Neural crest cell (in vitro differentiated cells): ENCODE data around the gene CRHR2. TPM values are rescaled to one million over a fixed set of nuclear protein-coding genes. Genes with fewer than 3 reads are reported as not detected.

Experiments used
- DNase-seq: peaks from one replicate; pipeline ENCODE4 v3.0.0; 2021; ENCODE audit warnings: low read depth, mixed read lengths, low spot score
- H3K27ac Mint-ChIP-seq: one replicate; pipeline ENCODE4 v1.8.0; 2021; ENCODE audit warnings: mild to moderate bottlenecking, mixed read lengths; ENCODE audit not compliant: unreplicated experiment
- H3K27me3 Mint-ChIP-seq: 2 replicates; pipeline ENCODE4 v1.8.0; 2021; ENCODE audit warnings: low read depth, mild to moderate bottlenecking, mixed read lengths
- H3K36me3 Mint-ChIP-seq: 2 replicates; pipeline ENCODE4 v1.8.0; 2021; ENCODE audit warnings: low read depth, mild to moderate bottlenecking, mixed read lengths
- H3K4me1 Mint-ChIP-seq: 2 replicates; pipeline ENCODE4 v1.8.0; 2021; ENCODE audit warnings: mixed read lengths
- H3K4me3 Mint-ChIP-seq: one replicate; pipeline ENCODE4 v1.8.0; 2021; ENCODE audit warnings: mild to moderate bottlenecking, mixed read lengths
- H3K9me3 Mint-ChIP-seq: 2 replicates; pipeline ENCODE4 v1.8.0; 2021; ENCODE audit warnings: mixed read lengths
- total RNA-seq: library from RNA; stranded (reverse); gene quantifications from 2 replicates; pipeline ENCODE4 v1.2.1, GENCODE V29; 2021
- TF ChIP-seq, protein P1 (sequence below): fragments of 200-600 bp; sonication (generic); conservative IDR thresholded peaks from 2 replicates; pipeline ENCODE4 v1.5.0; 2021; ENCODE audit warnings: antibody characterized with exemption, mild to moderate bottlenecking

CRHR2 gene
- total RNA-seq, 1 donor from 2014 or later: not detected

DNA sequence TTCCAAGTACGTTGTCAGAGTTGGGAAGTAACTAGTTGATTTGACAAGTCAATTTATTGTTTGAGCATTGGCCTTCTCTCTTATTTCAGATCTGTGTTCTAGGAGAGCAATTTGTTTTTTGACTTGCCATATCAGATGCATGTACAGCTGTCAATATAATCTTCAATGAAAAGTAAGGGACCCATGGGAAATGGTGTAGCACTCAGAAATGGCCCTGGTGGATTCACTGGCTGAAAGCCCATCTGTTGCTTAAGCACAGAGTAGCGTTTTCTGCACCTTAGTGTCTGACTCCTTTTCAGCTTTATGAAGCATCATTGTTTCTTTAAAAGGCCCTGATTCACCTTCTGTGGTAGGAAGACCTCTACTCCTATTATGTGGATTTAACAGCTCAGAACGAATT, 77.4 kb downstream of the CRHR2 start:
- H3K36me3 Mint-ChIP-seq: peaks cover 38% of the 10 kb centered on the region
- no peak for DNase-seq
- no peak overlapping the region for H3K27ac Mint-ChIP-seq
- H3K4me1 Mint-ChIP-seq: no peaks in the 10 kb centered on the region
- TF ChIP-seq, protein P1, sequence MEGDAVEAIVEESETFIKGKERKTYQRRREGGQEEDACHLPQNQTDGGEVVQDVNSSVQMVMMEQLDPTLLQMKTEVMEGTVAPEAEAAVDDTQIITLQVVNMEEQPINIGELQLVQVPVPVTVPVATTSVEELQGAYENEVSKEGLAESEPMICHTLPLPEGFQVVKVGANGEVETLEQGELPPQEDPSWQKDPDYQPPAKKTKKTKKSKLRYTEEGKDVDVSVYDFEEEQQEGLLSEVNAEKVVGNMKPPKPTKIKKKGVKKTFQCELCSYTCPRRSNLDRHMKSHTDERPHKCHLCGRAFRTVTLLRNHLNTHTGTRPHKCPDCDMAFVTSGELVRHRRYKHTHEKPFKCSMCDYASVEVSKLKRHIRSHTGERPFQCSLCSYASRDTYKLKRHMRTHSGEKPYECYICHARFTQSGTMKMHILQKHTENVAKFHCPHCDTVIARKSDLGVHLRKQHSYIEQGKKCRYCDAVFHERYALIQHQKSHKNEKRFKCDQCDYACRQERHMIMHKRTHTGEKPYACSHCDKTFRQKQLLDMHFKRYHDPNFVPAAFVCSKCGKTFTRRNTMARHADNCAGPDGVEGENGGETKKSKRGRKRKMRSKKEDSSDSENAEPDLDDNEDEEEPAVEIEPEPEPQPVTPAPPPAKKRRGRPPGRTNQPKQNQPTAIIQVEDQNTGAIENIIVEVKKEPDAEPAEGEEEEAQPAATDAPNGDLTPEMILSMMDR: no peak
- H3K9me3 Mint-ChIP-seq: no peaks in the 10 kb centered on the region
- no peaks in the 10 kb centered on the region for H3K27me3 Mint-ChIP-seq
- H3K4me3 Mint-ChIP-seq: no peak overlapping the region

Other genes starting within 250 kb of the CRHR2 start
- 8.1 and 9.1 TPM in 2 replicates for gene NOD1, start 203.7 kb downstream of the CRHR2 start, total RNA-seq
- 73.1 and 77.5 TPM in 2 replicates for gene GGCT, start 177.6 kb downstream of the CRHR2 start, total RNA-seq
- 151 and 152 TPM in 2 replicates for gene GARS1, start 87.6 kb downstream of the CRHR2 start, total RNA-seq
- 0.34 and 0.77 TPM in 2 replicates for gene INMT, start 69.7 kb upstream of the CRHR2 start, total RNA-seq
- 8.6 and 9.2 TPM in 2 replicates for gene MINDY4, start 89.0 kb upstream of the CRHR2 start, total RNA-seq
- 0.48 and 1.4 TPM in 2 replicates for gene AQP1, start 229.4 kb upstream of the CRHR2 start, total RNA-seq